HCT116 (cell line): ENCODE data around the gene GPR3. TPM values are rescaled to one million over a fixed set of nuclear protein-coding genes. Genes with fewer than 3 reads are reported as not detected.
A peak's percentile ranks its signal among the peaks of the same experiment; 100 is the strongest.

Experiments
- ATAC-seq: fragments of 200-7000 bp; cut with Tn5 transposase; 2 replicates; pipeline ENCODE4 v1.9.1; 2020; ENCODE audit warnings: mild to moderate bottlenecking, moderate library complexity
- BruUV-seq: library from RNA; stranded (reverse); fragments of 400-500 nt; replicated peaks from 2 replicates; lab custom pipeline; 2021; lab: Mats Ljungman, UMichigan
- CTCF ChIA-PET: fragments of 300-600 bp; sonication (Branson Sonifier 250); formaldehyde crosslinking; loops from one replicate; lab custom pipeline; 2021; ENCODE audit warnings: antibody characterized with exemption; lab: Charles Lee
- POLR2A ChIA-PET: fragments of 300-600, 350-600 bp; sonication (Branson Sonifier 250); formaldehyde crosslinking; loops from one replicate; lab custom pipeline; 2021; ENCODE audit warnings: antibody characterized with exemption; lab: Charles Lee
- RAD21 ChIA-PET, 2 experiments: fragments of 300-600 bp; sonication (Branson Sonifier 250); formaldehyde crosslinking; loops; one replicate each; lab custom pipeline; 2023; ENCODE audit warnings: low total read pairs in 2 of 2; ENCODE audit not compliant: uncharacterized antibody in 2 of 2, unreplicated experiment in 2 of 2, low non-redundant PET in 1 of 2; lab: Charles Lee
- DNase-seq: peaks from one replicate; pipeline ENCODE4 v3.0.0-alpha.2; 2010; ENCODE audit warnings: low read depth, low spot score
- H2AFZ ChIP-seq: fragments of 200-600 bp; shearing (Covaris generic), sonication (generic); 2 replicates; pipeline ENCODE4 v1.6.1; 2017; ENCODE audit warnings: low read depth, mixed run types, mixed read lengths, antibody characterized with exemption, low read length; ENCODE audit not compliant: poor library complexity, severe bottlenecking
- H3K27ac ChIP-seq: 2 replicates; pipeline ENCODE4 v1.5.1; 2012; ENCODE audit warnings: low read depth, low read length
- H3K27me3 ChIP-seq: fragments of 200-600 bp; sonication (generic); 2 replicates; pipeline ENCODE4 v1.6.1; 2016; ENCODE audit warnings: mixed run types, low read length, mixed read lengths; ENCODE audit not compliant: insufficient read depth
- H3K36me3 ChIP-seq, 2 experiments: fragments of 200-500 bp in 1 of 2; fragments of 200-600 bp in 1 of 2; sonication (Bioruptor generic) in 1 of 2; sonication (generic) in 1 of 2; 2 replicates each; pipeline versions ENCODE4 v1.5.1 to v1.6.1; 2014 to 2016; ENCODE audit warnings: low read length in 2 of 2, inconsistent platforms in 1 of 2, mixed read lengths in 1 of 2, mixed run types in 1 of 2; ENCODE audit not compliant: insufficient read depth in 2 of 2, control insufficient read depth in 1 of 2
- H3K4me1 ChIP-seq, 2 experiments: fragments of 200-600 bp in 1 of 2; sonication (generic) in 1 of 2; 2 replicates each; pipeline versions ENCODE4 v1.5.1 to v1.6.1; 2012 to 2017; ENCODE audit warnings: low read length in 2 of 2, inconsistent platforms in 1 of 2, mild to moderate bottlenecking in 1 of 2, mixed read lengths in 1 of 2, mixed run types in 1 of 2, moderate library complexity in 1 of 2; ENCODE audit not compliant: insufficient read depth in 2 of 2, control insufficient read depth in 1 of 2
- H3K4me2 ChIP-seq: fragments of 200-600 bp; sonication (generic); 2 replicates; pipeline ENCODE4 v1.6.1; 2017; ENCODE audit warnings: mixed run types, low read length, mixed read lengths
- H3K4me3 ChIP-seq, 2 experiments: fragments of 200-600 bp in 1 of 2; sonication (generic) in 1 of 2; replicated peaks in 1 of 2; 2 replicates each; pipeline ENCODE4 v1.5.1; 2011 to 2016; ENCODE audit warnings: low read length in 2 of 2, control low read depth in 1 of 2, low read depth in 1 of 2, mild to moderate bottlenecking in 1 of 2, mixed read lengths in 1 of 2, mixed run types in 1 of 2
- H3K79me2 ChIP-seq: fragments of 200-600 bp; sonication (generic); 2 replicates; pipeline ENCODE4 v1.6.1; 2017; ENCODE audit warnings: mild to moderate bottlenecking, mixed run types, low read length, moderate library complexity, mixed read lengths; ENCODE audit not compliant: insufficient read depth
- H3K9ac ChIP-seq: fragments of 200-600 bp; sonication (generic); 2 replicates; pipeline ENCODE4 v1.6.1; 2016; ENCODE audit warnings: low read length, mixed read lengths
- H3K9me2 ChIP-seq: fragments of 200-600 bp; sonication (generic), shearing (Covaris generic); 2 replicates; pipeline ENCODE4 v1.6.1; 2017; ENCODE audit warnings: mixed run types, mild to moderate bottlenecking, moderate library complexity; ENCODE audit not compliant: insufficient read depth
- H3K9me3 ChIP-seq, 2 experiments: fragments of 200-500 bp in 1 of 2; fragments of 200-600 bp in 1 of 2; sonication (Bioruptor generic) in 1 of 2; sonication (generic) in 1 of 2; 2 replicates each; pipeline ENCODE4 v1.6.1; 2014 to 2017; ENCODE audit warnings: low read length in 2 of 2, mixed read lengths in 2 of 2, inconsistent platforms in 1 of 2, low read depth in 1 of 2, mild to moderate bottlenecking in 1 of 2, mixed run types in 1 of 2, moderate library complexity in 1 of 2; ENCODE audit not compliant: control insufficient read depth in 1 of 2, insufficient read depth in 1 of 2
- H4K20me1 ChIP-seq: fragments of 200-600 bp; sonication (generic), shearing (Covaris generic); 2 replicates; pipeline ENCODE4 v1.6.1; 2017; ENCODE audit warnings: mixed run types, mild to moderate bottlenecking, moderate library complexity; ENCODE audit not compliant: insufficient read depth
- CBX3 ChIP-seq: IDR thresholded peaks from 2 replicates; pipeline ENCODE4 v1.6.1; 2012; ENCODE audit warnings: low read depth
- EGR1 ChIP-seq: IDR thresholded peaks from 2 replicates; pipeline ENCODE4 v1.6.1; 2012; ENCODE audit warnings: low read depth
- EZH2 ChIP-seq: fragments of 200-600 bp; sonication (generic); IDR thresholded peaks from 2 replicates; pipeline ENCODE4 v1.6.1; 2017; ENCODE audit warnings: antibody characterized with exemption, mixed run types
- FOSL1 ChIP-seq: IDR thresholded peaks from 2 replicates; pipeline ENCODE4 v1.6.1; 2012; ENCODE audit warnings: low read depth
- JUND ChIP-seq: IDR thresholded peaks from 2 replicates; pipeline ENCODE4 v1.6.1; 2012
- POLR2A ChIP-seq: IDR thresholded peaks from 2 replicates; pipeline ENCODE4 v1.7.0; 2011; ENCODE audit warnings: borderline replicate concordance; ENCODE audit not compliant: insufficient read depth, insufficient read length; ENCODE audit errors: extremely low read depth
- POLR2AphosphoS5 ChIP-seq: IDR thresholded peaks from 2 replicates; pipeline ENCODE4 v1.6.1; 2011; ENCODE audit warnings: mild to moderate bottlenecking, low read depth, low read length, moderate library complexity
- RAD21 ChIP-seq: IDR thresholded peaks from 2 replicates; pipeline ENCODE4 v1.6.1; 2012; ENCODE audit warnings: low read depth, mild to moderate bottlenecking
- SIN3A ChIP-seq: IDR thresholded peaks from 2 replicates; pipeline ENCODE4 v1.6.1; 2012; ENCODE audit warnings: low read depth
- SRF ChIP-seq: IDR thresholded peaks from 2 replicates; pipeline ENCODE4 v1.6.1; 2012; ENCODE audit warnings: low read depth
- TCF7L2 ChIP-seq: IDR thresholded peaks from 2 replicates; pipeline ENCODE4 v1.7.0; 2011; ENCODE audit warnings: borderline replicate concordance, inconsistent platforms; ENCODE audit not compliant: insufficient read depth, insufficient read length; ENCODE audit errors: extremely low read depth
- ZFX ChIP-seq: fragments of 450-650 bp; IDR thresholded peaks from 2 replicates; pipeline ENCODE4 v1.6.1; 2017
- ZNF274 ChIP-seq: fragments of 200-500 bp; sonication (Bioruptor generic); IDR thresholded peaks from 2 replicates; pipeline ENCODE4 v1.6.1; 2014; ENCODE audit warnings: mild to moderate bottlenecking, low read depth, low read length, inconsistent platforms
- intact Hi-C: fragments of 100-400 bp; cut with micrococcal nuclease; formaldehyde crosslinking; loops from 2 replicates; pipeline ENCODE4 v1.10.0; 2022
- total RNA-seq: library from RNA; stranded (reverse); gene quantifications from one replicate; pipeline ENCODE4 v1.2.1, GENCODE V29; 2021; ENCODE audit not compliant: unreplicated experiment
- TF ChIP-seq, protein P1 (sequence below): IDR thresholded peaks from 2 replicates; pipeline ENCODE4 v1.6.1; 2012; ENCODE audit warnings: low read depth
- TF ChIP-seq, protein P2 (sequence below): IDR thresholded peaks from 2 replicates; pipeline ENCODE4 v1.6.1; 2011; ENCODE audit warnings: mild to moderate bottlenecking, low read length, moderate library complexity; ENCODE audit not compliant: insufficient replicate concordance; ENCODE audit errors: extremely low read depth
- TF ChIP-seq, protein P3 (sequence below): IDR thresholded peaks from 2 replicates; pipeline ENCODE4 v1.6.1; 2012
- TF ChIP-seq, protein P4 (sequence below): IDR thresholded peaks from 2 replicates; pipeline ENCODE4 v1.6.1; 2012
- TF ChIP-seq, protein P5 (sequence below), 3 experiments: fragments of 200-600 bp in 1 of 3; sonication (generic) in 1 of 3; IDR thresholded peaks in 2 of 3; conservative IDR thresholded peaks in 1 of 3; 2 replicates each; pipeline ENCODE4 v1.5.1; 2012 to 2017; ENCODE audit warnings: low read depth in 2 of 3, low read length in 2 of 3, antibody characterized with exemption in 1 of 3, borderline replicate concordance in 1 of 3, control low read depth in 1 of 3, mild to moderate bottlenecking in 1 of 3, mixed read lengths in 1 of 3, mixed run types in 1 of 3, moderate library complexity in 1 of 3; ENCODE audit not compliant: insufficient read depth in 1 of 3

GPR3 gene
- total RNA-seq, 1 experiment from 2014 or later = 2.8 TPM

DNA sequence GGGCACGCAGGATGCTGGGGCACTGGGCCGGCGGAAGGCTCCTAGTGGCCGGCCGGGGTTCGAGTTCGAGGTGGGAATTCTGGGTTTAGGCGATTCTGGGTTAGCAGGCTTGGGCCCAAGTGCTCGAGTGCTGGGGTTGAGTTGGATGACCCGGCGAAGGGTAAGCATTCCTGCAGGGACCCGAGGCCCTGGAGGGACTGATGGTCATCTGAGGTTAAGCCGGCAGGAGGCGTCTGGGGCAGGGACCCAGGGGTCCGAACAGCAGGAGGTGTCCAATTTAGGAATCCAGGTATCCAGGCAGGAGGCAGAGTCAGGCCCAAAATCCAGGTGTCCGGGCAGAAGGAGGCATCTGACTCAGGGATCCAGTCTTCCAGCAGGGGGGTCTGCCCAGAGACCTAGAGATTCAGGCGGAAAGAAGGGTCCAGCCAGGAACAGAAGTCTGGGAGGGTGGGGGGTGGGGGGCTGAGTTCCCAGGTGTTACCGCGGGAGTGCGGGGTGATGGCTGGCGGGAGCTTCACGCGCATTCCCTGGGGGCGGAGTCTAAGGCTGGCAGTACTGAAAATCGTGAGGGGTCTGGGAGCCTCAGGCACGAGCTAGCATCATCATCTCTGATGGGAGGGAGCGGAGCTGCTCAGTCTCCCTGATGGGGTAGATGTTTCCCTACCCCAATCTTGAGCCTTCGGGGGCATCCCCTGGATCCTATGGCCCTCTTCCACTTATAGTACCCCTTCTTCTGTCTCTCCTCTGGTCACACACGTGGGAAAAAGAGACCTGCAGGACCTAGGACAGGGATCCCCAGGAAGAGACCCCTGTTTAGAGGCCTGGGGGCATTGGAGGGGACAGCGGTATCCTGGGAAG, 585 bp downstream of the GPR3 start:
- CTCF ChIA-PET = interaction anchor here (0.6 to 3.3 kb wide), 6 partner anchors 20 to 269 kb away, joined by 3 to 21 read pairs (median 3); no protein-coding TSS in a partner anchor
- ATAC-seq (peak; percentile 33), DNase-seq (no peak)
- H3K36me3 ChIP-seq = peaks cover 0 to 12% of the 10 kb centered on the region in 2 experiments; a peak in 1 of 4 replicates
- H3K9me2 ChIP-seq = no peaks in the 10 kb centered on the region
- TF ChIP-seq RAD21 (0 out of 2 replicates have a peak, but pooled peaks have one; percentile 21), JUND (no peak), POLR2AphosphoS5 (no peak), POLR2A (no peak), SRF (no peak), EZH2 (no peak), ZNF274 (no peak), FOSL1 (no peak), ZFX (peak; percentile 46; the same call in 1 of the 2 replicates), SIN3A (no peak), EGR1 (no peak), TCF7L2 (no peak), CBX3 (no peak)
- TF ChIP-seq, protein P1, sequence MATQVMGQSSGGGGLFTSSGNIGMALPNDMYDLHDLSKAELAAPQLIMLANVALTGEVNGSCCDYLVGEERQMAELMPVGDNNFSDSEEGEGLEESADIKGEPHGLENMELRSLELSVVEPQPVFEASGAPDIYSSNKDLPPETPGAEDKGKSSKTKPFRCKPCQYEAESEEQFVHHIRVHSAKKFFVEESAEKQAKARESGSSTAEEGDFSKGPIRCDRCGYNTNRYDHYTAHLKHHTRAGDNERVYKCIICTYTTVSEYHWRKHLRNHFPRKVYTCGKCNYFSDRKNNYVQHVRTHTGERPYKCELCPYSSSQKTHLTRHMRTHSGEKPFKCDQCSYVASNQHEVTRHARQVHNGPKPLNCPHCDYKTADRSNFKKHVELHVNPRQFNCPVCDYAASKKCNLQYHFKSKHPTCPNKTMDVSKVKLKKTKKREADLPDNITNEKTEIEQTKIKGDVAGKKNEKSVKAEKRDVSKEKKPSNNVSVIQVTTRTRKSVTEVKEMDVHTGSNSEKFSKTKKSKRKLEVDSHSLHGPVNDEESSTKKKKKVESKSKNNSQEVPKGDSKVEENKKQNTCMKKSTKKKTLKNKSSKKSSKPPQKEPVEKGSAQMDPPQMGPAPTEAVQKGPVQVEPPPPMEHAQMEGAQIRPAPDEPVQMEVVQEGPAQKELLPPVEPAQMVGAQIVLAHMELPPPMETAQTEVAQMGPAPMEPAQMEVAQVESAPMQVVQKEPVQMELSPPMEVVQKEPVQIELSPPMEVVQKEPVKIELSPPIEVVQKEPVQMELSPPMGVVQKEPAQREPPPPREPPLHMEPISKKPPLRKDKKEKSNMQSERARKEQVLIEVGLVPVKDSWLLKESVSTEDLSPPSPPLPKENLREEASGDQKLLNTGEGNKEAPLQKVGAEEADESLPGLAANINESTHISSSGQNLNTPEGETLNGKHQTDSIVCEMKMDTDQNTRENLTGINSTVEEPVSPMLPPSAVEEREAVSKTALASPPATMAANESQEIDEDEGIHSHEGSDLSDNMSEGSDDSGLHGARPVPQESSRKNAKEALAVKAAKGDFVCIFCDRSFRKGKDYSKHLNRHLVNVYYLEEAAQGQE = no peak
- TF ChIP-seq, protein P2, sequence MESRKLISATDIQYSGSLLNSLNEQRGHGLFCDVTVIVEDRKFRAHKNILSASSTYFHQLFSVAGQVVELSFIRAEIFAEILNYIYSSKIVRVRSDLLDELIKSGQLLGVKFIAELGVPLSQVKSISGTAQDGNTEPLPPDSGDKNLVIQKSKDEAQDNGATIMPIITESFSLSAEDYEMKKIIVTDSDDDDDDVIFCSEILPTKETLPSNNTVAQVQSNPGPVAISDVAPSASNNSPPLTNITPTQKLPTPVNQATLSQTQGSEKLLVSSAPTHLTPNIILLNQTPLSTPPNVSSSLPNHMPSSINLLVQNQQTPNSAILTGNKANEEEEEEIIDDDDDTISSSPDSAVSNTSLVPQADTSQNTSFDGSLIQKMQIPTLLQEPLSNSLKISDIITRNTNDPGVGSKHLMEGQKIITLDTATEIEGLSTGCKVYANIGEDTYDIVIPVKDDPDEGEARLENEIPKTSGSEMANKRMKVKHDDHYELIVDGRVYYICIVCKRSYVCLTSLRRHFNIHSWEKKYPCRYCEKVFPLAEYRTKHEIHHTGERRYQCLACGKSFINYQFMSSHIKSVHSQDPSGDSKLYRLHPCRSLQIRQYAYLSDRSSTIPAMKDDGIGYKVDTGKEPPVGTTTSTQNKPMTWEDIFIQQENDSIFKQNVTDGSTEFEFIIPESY = no peak
- TF ChIP-seq, protein P3, sequence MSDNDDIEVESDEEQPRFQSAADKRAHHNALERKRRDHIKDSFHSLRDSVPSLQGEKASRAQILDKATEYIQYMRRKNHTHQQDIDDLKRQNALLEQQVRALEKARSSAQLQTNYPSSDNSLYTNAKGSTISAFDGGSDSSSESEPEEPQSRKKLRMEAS = no peak
- TF ChIP-seq, protein P4, sequence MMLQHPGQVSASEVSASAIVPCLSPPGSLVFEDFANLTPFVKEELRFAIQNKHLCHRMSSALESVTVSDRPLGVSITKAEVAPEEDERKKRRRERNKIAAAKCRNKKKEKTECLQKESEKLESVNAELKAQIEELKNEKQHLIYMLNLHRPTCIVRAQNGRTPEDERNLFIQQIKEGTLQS = no peak
- TF ChIP-seq, protein P5, sequence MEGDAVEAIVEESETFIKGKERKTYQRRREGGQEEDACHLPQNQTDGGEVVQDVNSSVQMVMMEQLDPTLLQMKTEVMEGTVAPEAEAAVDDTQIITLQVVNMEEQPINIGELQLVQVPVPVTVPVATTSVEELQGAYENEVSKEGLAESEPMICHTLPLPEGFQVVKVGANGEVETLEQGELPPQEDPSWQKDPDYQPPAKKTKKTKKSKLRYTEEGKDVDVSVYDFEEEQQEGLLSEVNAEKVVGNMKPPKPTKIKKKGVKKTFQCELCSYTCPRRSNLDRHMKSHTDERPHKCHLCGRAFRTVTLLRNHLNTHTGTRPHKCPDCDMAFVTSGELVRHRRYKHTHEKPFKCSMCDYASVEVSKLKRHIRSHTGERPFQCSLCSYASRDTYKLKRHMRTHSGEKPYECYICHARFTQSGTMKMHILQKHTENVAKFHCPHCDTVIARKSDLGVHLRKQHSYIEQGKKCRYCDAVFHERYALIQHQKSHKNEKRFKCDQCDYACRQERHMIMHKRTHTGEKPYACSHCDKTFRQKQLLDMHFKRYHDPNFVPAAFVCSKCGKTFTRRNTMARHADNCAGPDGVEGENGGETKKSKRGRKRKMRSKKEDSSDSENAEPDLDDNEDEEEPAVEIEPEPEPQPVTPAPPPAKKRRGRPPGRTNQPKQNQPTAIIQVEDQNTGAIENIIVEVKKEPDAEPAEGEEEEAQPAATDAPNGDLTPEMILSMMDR (IDR thresholded peaks at IDR 0.05 in 2 of 3, conservative IDR thresholded peaks at IDR 0.05 in 1 of 3; ENCODE audit: borderline replicate concordance in 1 of 3, insufficient read depth in 1 of 3, low read depth in 2 of 3, low read length in 2 of 3) = peak in 2 of 3 experiments; percentile 35 to 47; a peak in 4 of 6 replicates
- intact Hi-C loops = loop anchor here (2.0 kb wide), 1 partner anchor 348 kb away; no protein-coding TSS in a partner anchor
- H3K9me3 ChIP-seq = no peaks in the 10 kb centered on the region
- H3K4me1 ChIP-seq = peaks cover 17 to 43% of the 10 kb centered on the region in 2 experiments
- H4K20me1 ChIP-seq = no peaks in the 10 kb centered on the region
- H3K79me2 ChIP-seq = peaks cover 25% of the 10 kb centered on the region
- no peak overlapping the region for H2AFZ ChIP-seq
- peak overlapping the region; percentile 96 to 99 for H3K4me3 ChIP-seq
- H3K27ac ChIP-seq = peak overlapping the region; percentile 88
- peak overlapping the region; percentile 100 for H3K9ac ChIP-seq
- POLR2A ChIA-PET = interaction anchor here (0.7 kb wide), 1 partner anchor 27 kb away, joined by 5 read pairs; no protein-coding TSS in a partner anchor
- TSS peak; percentile 69 for BruUV-seq
- H3K4me2 ChIP-seq = peak overlapping the region; percentile 86
- no peaks in the 10 kb centered on the region for H3K27me3 ChIP-seq
- RAD21 ChIA-PET = interaction anchor here in 1 of 2 experiments (0.6 kb wide), 2 partner anchors 49 to 55 kb away, joined by 3 to 5 read pairs; no protein-coding TSS in a partner anchor
